Activated gamma-delta T cell treated with anti-CD3 and anti-CD28 coated beads, Interleukin-2, amount 50 U/mL, for 16 hours (primary cell): ENCODE data around the gene AUP1.
A peak's percentile ranks its signal among the peaks of the same experiment; 100 is the strongest.

Source experiments
- DNase-seq: peaks from one replicate; pipeline ENCODE4 v3.0.0-alpha.2; 2020; ENCODE audit warnings: low read depth

AUP1 gene

GRCh38 chr2:74513605-74514367, 15.7 kb downstream of the AUP1 start:
- DNase-seq: no peak

- DNase-seq: no peak
Observed at GRCh38 chr2:74512744-74513604, 16.5 kb downstream of the AUP1 start.

DNA sequence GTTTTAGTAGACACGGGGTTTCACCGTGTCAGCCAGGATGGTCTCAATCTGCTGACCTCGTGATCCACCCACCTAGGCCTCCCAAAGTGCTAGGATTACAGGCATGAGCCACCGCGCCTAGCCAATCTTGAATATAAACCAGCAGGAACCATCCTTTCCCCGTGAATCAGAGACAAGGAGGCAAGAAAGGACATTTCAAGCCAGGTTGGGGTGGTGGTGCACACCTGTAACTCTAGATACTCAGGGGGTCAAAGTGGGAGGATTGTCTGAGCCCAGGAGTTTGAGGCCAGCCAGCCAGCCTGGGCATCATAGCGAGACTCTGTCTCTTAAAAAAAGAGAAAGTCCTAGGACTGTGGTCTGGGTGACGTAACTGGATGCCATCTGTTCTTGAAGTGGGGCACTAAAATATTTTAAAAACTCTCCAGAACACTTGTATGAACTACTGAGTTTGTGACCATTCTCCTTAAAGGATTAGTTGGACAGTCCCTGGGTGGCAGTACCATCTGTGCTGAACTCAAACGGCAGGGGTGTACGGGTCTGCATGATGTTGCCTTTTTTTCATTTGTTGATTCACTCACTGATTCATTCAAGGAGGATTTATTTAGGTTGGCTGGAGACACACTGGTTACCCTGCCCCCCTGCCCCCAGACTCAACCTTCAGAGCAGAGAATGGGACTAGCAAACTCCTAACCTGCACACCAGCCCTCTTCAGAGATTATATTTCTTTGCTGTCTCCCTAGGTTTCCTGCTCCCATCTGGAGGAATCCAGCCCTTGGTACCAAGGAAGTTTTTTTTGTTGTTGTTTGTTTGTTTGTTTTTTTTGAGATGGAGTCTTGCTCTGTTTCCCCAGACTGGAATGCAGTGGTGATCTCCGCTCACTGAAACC, 18.2 kb downstream of the AUP1 start:
- no peak for DNase-seq

DNA sequence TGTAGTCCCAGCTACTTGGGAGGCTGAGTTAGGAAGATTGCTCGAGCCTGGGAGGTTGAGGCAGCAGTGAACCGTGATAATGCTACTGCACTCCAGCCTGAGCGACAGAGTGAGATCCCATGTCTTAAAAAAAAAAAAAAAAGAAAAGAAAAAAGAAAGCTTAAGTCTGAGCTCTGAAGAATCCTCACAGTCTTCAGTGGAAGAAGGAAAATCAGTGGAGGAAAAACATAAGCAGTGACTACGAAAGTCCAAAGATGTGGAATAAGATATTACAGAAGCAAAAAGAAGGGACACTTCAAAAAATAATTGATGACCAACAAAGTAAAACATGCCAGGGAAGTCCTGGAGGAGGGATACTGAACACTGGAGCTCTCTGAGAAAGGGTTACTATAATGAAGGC, 19.2 kb downstream of the AUP1 start:
- DNase-seq: no peak

GRCh38 chr2:74507926-74508520, 21.5 kb downstream of the AUP1 start:
- no peak for DNase-seq

DNA sequence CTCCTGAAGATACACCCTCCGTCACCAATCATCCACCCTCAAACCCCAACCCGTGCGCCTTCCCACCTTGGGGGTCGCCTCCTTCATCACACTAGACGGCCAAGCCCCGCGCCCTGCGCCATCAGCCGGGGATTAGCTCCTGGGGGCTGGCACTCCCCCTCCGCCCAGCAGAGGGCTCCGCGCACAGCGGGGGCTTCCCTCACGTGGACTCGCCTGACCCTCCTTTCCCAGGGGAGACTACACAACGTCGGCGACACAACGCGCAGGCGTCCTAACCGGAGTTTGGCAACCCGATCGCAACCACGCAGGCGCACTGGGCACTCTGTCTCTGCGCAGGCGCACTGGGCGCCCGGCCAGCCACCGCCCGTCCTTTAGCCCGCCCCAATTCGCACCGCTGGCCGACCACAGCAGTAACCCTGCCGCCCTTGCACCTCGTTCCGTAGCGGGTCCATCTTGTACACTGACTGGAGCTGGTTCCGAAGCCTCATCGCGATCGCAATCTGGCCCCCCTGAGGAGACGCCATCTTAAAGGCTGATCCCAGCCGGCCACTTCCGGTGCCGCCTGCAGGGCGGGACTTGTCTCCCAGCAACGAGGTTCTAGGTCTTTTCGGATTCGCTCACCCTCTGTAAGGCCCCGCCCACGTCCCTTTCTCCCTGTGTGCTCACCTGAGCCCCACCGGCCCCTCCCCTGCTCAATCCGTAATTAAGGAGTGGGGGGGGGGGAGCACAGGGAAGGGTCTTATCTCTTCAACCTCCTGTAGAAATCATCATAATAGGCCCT, 22.2 kb downstream of the AUP1 start, which contains the start of gene PCGF1:
Gene PCGF1 (minus strand): TSS at position 551 of the 781 bp plus-strand sequence. CDS start 27 bp downstream, at position 524.
- DNase-seq: peak; percentile 98

- no peak for DNase-seq
Observed at GRCh38 chr2:74505448-74506246, 23.9 kb downstream of the AUP1 start.

DNA sequence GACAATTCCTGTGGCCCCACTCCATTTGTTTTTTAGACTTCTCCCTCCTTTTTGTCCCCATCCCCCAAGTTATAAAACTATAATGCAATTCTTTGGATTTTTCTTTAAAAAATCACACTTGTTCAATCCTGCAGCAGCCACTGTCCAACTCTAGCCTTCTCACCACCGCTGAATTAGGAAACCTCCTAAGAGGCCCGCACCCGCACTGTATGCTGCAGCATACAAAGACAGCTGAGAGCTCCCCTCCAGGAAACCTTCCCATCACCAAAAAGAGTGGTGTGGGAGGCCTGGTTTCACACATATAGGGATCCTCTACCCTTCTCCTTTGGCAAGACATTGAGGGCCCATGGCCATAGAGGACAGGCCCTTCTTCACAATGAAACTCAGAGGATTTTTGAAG, 24.9 kb downstream of the AUP1 start:
- no peak for DNase-seq

GRCh38 chr2:74503506-74504475, 25.7 kb downstream of the AUP1 start:
- no peak for DNase-seq

DNA sequence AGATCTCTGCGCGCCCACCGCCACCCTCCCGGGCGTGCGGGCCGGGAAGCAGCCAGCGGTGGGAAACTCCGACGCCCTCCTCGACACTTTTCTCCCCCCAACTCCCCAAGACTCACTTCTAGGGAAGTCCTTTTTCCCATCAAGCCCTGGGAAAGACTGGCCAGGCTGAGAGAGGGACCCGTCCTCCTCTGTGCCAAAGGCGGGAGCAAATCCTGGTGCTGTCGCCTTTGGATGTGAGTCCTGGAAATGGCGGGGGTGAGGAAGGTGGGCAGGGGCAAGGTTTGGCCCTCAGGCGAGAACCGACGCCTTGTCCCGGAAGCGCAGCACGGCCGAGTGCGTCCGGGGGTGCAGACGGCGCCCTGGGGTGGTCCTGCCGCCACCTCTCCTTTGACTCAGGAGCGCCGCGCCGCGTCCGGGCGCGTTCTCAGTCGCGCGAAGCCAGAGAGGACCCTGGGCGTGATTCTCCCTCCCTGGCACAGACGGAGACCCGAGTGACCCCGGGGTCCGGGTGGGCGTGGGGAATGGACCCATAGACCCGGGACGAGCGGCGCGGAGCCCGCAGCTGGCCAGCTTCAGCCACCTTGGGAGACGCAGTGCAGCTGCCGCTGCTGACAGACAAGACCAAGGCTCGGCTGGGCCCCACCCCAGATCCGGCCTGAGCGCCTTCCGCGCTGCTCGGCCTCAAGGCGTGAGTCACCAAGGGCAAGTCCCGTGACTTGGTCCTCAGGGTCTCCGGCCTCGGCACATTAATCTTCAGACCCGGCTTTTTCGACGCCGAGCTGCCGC, 26.6 kb downstream of the AUP1 start:
- no peak for DNase-seq

DNA sequence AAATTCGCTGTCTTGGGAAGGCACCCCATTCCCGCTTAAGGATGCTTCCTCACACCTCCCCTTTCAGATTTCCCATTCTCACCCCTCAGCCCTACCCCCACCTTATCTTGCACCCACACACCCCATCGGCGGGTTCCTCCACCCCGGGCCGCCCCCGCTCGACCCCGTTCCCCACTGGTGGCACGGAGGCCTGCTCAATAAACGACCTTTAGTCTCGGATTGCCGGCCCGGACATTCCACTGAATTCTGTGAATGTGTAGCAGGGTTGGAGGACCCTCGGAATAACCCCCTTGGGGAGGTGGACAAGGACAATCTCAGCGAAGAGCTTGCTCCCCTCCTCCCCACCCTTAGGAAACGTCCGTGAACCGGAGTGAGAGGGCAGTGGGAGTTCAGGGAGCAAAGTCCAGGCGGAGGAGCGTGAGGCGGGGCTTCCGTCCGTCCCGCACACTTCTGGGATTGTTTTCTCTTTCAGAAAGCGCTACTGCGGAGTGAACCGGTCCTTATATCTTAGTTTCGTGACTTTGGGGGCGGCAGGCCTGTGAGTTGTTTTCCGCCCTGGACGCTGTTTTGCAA, 27.3 kb downstream of the AUP1 start:
- no peak for DNase-seq

GRCh38 chr2:74501335-74502071, 28.0 kb downstream of the AUP1 start:
- DNase-seq: no peak

DNA sequence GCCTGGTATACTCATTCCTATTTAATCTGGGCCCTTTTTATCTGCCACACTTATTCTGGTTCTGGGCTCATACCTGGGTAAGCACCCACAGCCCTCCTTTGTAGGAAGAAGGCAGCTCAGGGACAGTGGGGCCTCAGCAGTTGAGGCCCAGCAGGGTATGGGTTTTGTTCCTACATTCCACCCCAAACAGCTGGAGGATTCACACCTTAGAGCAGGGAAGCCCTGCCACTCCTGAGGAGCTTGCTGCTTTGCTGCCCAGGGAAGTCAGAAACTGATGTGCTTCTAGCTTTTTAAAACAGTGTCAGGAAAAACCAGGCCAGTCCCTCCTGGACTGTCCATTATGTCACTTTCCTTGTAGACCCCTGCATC, 28.9 kb downstream of the AUP1 start:
- no peak for DNase-seq

DNA sequence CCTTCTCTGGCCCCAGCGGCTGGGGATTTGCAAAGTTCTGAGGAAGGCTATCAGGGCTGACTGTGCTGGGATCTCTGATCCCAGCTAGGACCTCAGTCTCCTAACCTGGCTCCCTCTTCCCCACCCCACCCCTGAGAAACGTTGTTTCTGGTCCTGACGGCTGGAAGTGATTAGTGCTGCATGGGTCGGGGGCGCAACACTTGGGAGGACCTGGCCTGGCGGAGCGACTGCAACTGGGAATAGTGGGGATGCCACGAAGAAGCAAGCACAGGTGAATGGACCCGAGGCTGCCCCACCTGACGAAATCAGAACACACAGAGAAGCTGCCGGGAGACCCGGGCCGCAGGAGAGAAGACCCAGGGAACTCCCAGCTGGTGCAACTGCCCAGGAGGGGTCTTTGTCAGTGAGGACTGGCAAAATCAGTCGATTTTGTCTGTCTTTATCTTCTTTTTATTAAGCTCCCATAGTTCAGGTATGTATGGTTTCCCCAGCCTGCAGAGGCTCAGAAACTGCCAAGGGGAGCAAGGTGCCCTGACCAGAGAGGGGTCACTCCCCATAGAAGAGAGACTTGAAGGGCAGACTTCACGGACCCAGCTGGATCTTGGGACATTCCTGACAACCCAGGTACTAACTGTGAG, 29.4 kb downstream of the AUP1 start:
- no peak for DNase-seq

DNA sequence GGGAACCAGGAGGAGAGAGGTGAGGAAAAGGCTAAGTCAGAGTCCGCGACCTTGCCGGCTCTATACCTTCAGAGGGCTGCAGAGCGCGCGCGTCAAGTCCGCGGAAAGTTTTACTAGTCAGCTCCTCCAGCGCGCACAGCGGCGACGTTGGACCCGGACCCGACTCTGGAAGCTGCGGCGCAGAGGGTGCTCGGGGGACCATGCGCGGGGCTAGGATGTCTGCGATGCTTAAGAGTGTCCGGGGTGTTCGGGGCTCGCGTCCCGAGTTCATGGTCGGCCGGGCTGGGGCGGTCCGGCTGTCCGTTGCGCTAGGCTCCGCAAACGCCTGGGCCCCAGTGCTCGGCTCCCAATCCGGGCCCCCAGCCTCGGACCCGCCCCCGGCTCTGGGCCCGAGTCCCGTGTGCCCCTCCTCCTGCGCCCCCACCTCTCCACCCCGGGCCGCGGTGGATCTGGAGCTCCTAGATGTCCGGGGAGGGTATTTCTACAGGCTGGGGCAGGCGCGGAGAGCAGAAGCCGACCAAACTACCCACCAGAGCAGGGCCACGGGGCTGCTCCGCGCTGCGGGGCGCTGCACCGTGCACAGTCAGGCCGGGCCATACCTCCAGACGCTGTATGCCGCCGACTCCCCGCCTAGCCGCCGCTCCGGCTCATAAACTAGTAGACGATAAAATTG, 30.1 kb downstream of the AUP1 start, which contains the start of gene LBX2:
Gene LBX2 (minus strand): TSS at position 337 of the 673 bp plus-strand sequence. CDS start 66 bp downstream, at position 271.
- no peak for DNase-seq
